ENCODE results near the gene MEIKIN.
"Not testable (repeated sequence)": the region's sequence is repeated elsewhere in the genome, so short reads cannot be mapped to it uniquely, and the experiment has no call there.

Gene MEIKIN

GRCh38 chr5:131786900-131787692, 158.4 kb downstream of the MEIKIN start:
- H3K4me1 ChIP-seq: peaks cover 8% of the 10 kb centered on the region
- no peak for TF ChIP-seq CTCF (IDR thresholded peaks at IDR 0.05)
- H3K79me2 ChIP-seq: peaks cover 40% of the 10 kb centered on the region
- H2AFZ ChIP-seq: no peak overlapping the region
- H3K27me3 ChIP-seq (ENCODE audit: control insufficient read depth, insufficient read depth, low read length): no peaks in the 10 kb centered on the region
- H3K27ac ChIP-seq: no peak overlapping the region
- no peak overlapping the region for H3K4me3 ChIP-seq (ENCODE audit: low read depth, low read length)
- no peaks in the 10 kb centered on the region for H3K9me3 ChIP-seq (ENCODE audit: control insufficient read depth, low read length)
- H3K9ac ChIP-seq: no peak overlapping the region
- peak overlapping the region; percentile 18 for H3K4me2 ChIP-seq (ENCODE audit: low read length)
- H3K36me3 ChIP-seq (ENCODE audit: control insufficient read depth, insufficient read depth, low read length): no peaks in the 10 kb centered on the region

GRCh38 chr5:131786036-131786435, 159.4 kb downstream of the MEIKIN start:
- Histone ChIP-seq H3K4me3 (ENCODE audit: low read depth, low read length) (no peak overlapping the region), H3K4me2 (ENCODE audit: low read length) (no peak overlapping the region), H3K27ac (no peak overlapping the region), H2AFZ (no peak overlapping the region), H3K79me2 (peaks cover 48% of the 10 kb centered on the region), H3K4me1 (peaks cover 8% of the 10 kb centered on the region), H3K27me3 (ENCODE audit: control insufficient read depth, insufficient read depth, low read length) (no peaks in the 10 kb centered on the region), H3K36me3 (ENCODE audit: control insufficient read depth, insufficient read depth, low read length) (no peaks in the 10 kb centered on the region), H3K9ac (no peak overlapping the region), H3K9me3 (ENCODE audit: control insufficient read depth, low read length) (no peaks in the 10 kb centered on the region)
- TF ChIP-seq CTCF (IDR thresholded peaks at IDR 0.05): no peak

DNA sequence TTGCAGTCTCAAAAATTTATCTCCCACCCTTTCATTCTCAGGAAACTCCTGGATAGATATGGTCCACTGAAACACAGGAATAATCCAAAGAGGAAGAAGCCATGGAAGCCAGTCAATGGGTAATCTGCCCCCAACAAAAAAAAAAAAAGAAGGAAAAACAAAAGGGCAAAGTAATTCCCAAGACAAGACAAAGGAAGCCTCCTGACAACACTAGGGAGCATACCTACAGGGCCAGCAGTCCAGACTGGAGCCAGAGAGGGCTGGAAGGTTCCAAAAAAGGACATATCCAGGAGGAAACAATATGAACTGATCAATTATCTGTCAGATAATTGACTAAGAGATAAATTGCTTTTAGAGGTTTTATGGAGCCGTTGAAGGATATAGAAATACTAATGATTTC, 161.6 kb downstream of the MEIKIN start:
- Histone ChIP-seq H3K36me3 (ENCODE audit: control insufficient read depth, insufficient read depth, low read length) (no peaks in the 10 kb centered on the region), H3K9ac (no peak overlapping the region), H3K79me2 (peaks cover 56% of the 10 kb centered on the region), H3K4me3 (ENCODE audit: low read depth, low read length) (no peak overlapping the region), H3K4me2 (ENCODE audit: low read length) (peak overlapping the region; percentile 19), H2AFZ (no peak overlapping the region), H3K27me3 (ENCODE audit: control insufficient read depth, insufficient read depth, low read length) (no peaks in the 10 kb centered on the region), H3K9me3 (ENCODE audit: control insufficient read depth, low read length) (no peaks in the 10 kb centered on the region), H3K4me1 (peaks cover 8% of the 10 kb centered on the region), H3K27ac (no peak overlapping the region)
- TF ChIP-seq CTCF (IDR thresholded peaks at IDR 0.05): no peak

GRCh38 chr5:131783357-131783756, 162.1 kb downstream of the MEIKIN start:
- H3K4me1 ChIP-seq: peaks cover 8% of the 10 kb centered on the region
- H3K36me3 ChIP-seq (ENCODE audit: control insufficient read depth, insufficient read depth, low read length): no peaks in the 10 kb centered on the region
- H2AFZ ChIP-seq: no peak overlapping the region
- no peaks in the 10 kb centered on the region for H3K9me3 ChIP-seq (ENCODE audit: control insufficient read depth, low read length)
- H3K27ac ChIP-seq: no peak overlapping the region
- no peak overlapping the region for H3K9ac ChIP-seq
- peaks cover 53% of the 10 kb centered on the region for H3K79me2 ChIP-seq
- H3K27me3 ChIP-seq (ENCODE audit: control insufficient read depth, insufficient read depth, low read length): no peaks in the 10 kb centered on the region
- TF ChIP-seq CTCF (IDR thresholded peaks at IDR 0.05): no peak
- no peak overlapping the region for H3K4me3 ChIP-seq (ENCODE audit: low read depth, low read length)
- H3K4me2 ChIP-seq (ENCODE audit: low read length): peak overlapping the region; percentile 19

- no peaks in the 10 kb centered on the region for H3K27me3 ChIP-seq (ENCODE audit: control insufficient read depth, insufficient read depth, low read length)
- TF ChIP-seq CTCF (IDR thresholded peaks at IDR 0.05): no peak
These were observed 162.7 kb downstream of the MEIKIN start for GRCh38 chr5:131782717-131783116.

GRCh38 chr5:131778141-131778540, 167.3 kb downstream of the MEIKIN start:
- H3K9me3 ChIP-seq (ENCODE audit: control insufficient read depth, low read length); H3K4me2 ChIP-seq (ENCODE audit: low read length); H3K27me3 ChIP-seq (ENCODE audit: control insufficient read depth, insufficient read depth, low read length); H3K4me1 ChIP-seq; H3K27ac ChIP-seq; H3K9ac ChIP-seq; H2AFZ ChIP-seq; H3K4me3 ChIP-seq (ENCODE audit: low read depth, low read length); H3K36me3 ChIP-seq (ENCODE audit: control insufficient read depth, insufficient read depth, low read length): not testable (repeated sequence)
- peaks cover 43% of the 10 kb centered on the region for H3K79me2 ChIP-seq

More at GRCh38 chr5:131782717-131783116, 162.7 kb downstream of the MEIKIN start:
- H3K4me2 ChIP-seq (ENCODE audit: low read length): no peak overlapping the region
- H3K79me2 ChIP-seq: peaks cover 58% of the 10 kb centered on the region
- no peak overlapping the region for H3K4me3 ChIP-seq (ENCODE audit: low read depth, low read length)
- no peaks in the 10 kb centered on the region for H3K9me3 ChIP-seq (ENCODE audit: control insufficient read depth, low read length)
- H2AFZ ChIP-seq: no peak overlapping the region
- H3K27ac ChIP-seq: no peak overlapping the region
- H3K36me3 ChIP-seq (ENCODE audit: control insufficient read depth, insufficient read depth, low read length): no peaks in the 10 kb centered on the region
- H3K4me1 ChIP-seq: peaks cover 8% of the 10 kb centered on the region
- H3K9ac ChIP-seq: no peak overlapping the region
